OCI-LY1 (cell line): ENCODE data around the gene GTF2B.

Source experiments
- CTCF ChIP-seq: fragments of 200-600 bp; sonication (generic), shearing (Covaris generic); IDR thresholded peaks from 2 replicates; pipeline ENCODE4 v1.5.1; 2017; ENCODE audit warnings: mild to moderate bottlenecking, antibody characterized with exemption, low read length, moderate library complexity, mixed read lengths
- EZH2 ChIP-seq: fragments of 200-600 bp; sonication (generic), shearing (Covaris generic); IDR thresholded peaks from 2 replicates; pipeline ENCODE4 v1.8.0; 2017; ENCODE audit warnings: borderline replicate concordance, mixed run types, mild to moderate bottlenecking, antibody characterized with exemption, low read length, moderate library complexity, mixed read lengths

- TF ChIP-seq EZH2 (no peak), CTCF (no peak)
Observed at GRCh38 chr1:88873737-88874349, 17.5 kb downstream of the GTF2B start.
